Hepatocyte (in vitro differentiated cells): ENCODE measurements around the gene TMEM184B.

ENCODE experiments used
- CTCF ChIP-seq: fragments of 200-600 bp; sonication (generic); IDR thresholded peaks from 2 replicates; pipeline ENCODE4 v1.5.1; 2016; ENCODE audit warnings: antibody characterized with exemption, mild to moderate bottlenecking; ENCODE audit not compliant: poor library complexity
- EZH2 ChIP-seq: fragments of 200-600 bp; sonication (generic); IDR thresholded peaks from 2 replicates; pipeline ENCODE4 v1.6.1; 2016; ENCODE audit warnings: antibody characterized with exemption, mild to moderate bottlenecking, borderline replicate concordance
- EZH2phosphoT487 ChIP-seq: fragments of 200-600 bp; sonication (generic); IDR thresholded peaks from one replicate; pipeline ENCODE4 v1.6.1; 2018; ENCODE audit warnings: antibody characterized with exemption, mild to moderate bottlenecking, low read depth, moderate library complexity; ENCODE audit not compliant: unreplicated experiment, severe bottlenecking

GRCh38 chr22:38244106-38244505 is 28.7 kb downstream of the TMEM184B start:
- TF ChIP-seq CTCF: no peak
- TF ChIP-seq EZH2: no peak
- no peak for TF ChIP-seq EZH2phosphoT487
